ENCODE results near the gene PPARGC1A.

- TF ChIP-seq CTCF (IDR thresholded peaks at IDR 0.05) (no peak), ZFX (IDR thresholded peaks at IDR 0.05; ENCODE audit: borderline replicate concordance) (no peak)
Observed at GRCh38 chr4:23779422-23779821, 110.4 kb downstream of the PPARGC1A start.

Data from 22Rv1 (cell line).